Ascending aorta (tissue), 2 donors: ENCODE data around the gene ZFP36L2. TPM values are rescaled to one million over a fixed set of nuclear protein-coding genes. Genes with fewer than 3 reads are reported as not detected.

Experiments used
- DNase-seq, 2 donors: peaks; one replicate each; pipeline ENCODE4 v3.0.0-alpha.2; 2019; ENCODE audit warnings: low spot score in 2 of 2
- H3K27ac ChIP-seq, 2 donors: fragments of 200-600 bp; sonication (generic); one replicate each; pipeline ENCODE4 v1.5.1; 2016 to 2017; ENCODE audit warnings: mild to moderate bottlenecking in 1 of 2
- H3K27me3 ChIP-seq: fragments of 200-600 bp; sonication (generic); one replicate; pipeline ENCODE4 v1.5.1; 2017
- H3K36me3 ChIP-seq, 2 donors: fragments of 200-600 bp; sonication (generic); one replicate each; pipeline ENCODE4 v1.5.1; 2016
- H3K4me1 ChIP-seq, 2 donors: fragments of 200-600 bp; sonication (generic); one replicate each; pipeline ENCODE4 v1.5.1; 2016 to 2017; ENCODE audit warnings: mild to moderate bottlenecking in 1 of 2
- H3K4me3 ChIP-seq, 2 donors: fragments of 200-600 bp; sonication (generic); one replicate each; pipeline ENCODE4 v1.5.1; 2016 to 2017; ENCODE audit warnings: mild to moderate bottlenecking in 1 of 2
- H3K9me3 ChIP-seq, 2 donors: fragments of 200-600 bp; sonication (generic); one replicate each; pipeline ENCODE4 v1.5.1; 2016
- intact Hi-C: fragments of 100-400 bp; cut with DNase I; formaldehyde crosslinking; loops from one replicate; pipeline ENCODE4 v1.15.1; 2023
- total RNA-seq: library from RNA; depleted of rRNA; stranded (reverse); fragments of >200 nt; gene quantifications from one replicate; pipeline ENCODE4 v1.1.0, GENCODE V29; 2016
- TF ChIP-seq, protein P1 (sequence below), 3 experiments: fragments of 200-600 bp in 2 of 3; fragments of 450-650 bp in 1 of 3; sonication (generic) in 2 of 3; IDR thresholded peaks; one replicate each; pipeline ENCODE4 v1.5.1; 2016 to 2019; ENCODE audit warnings: antibody characterized with exemption in 3 of 3, mild to moderate bottlenecking in 1 of 3, moderate library complexity in 1 of 3

The ZFP36L2 gene
- total RNA-seq, 1 donor from 2014 or later, result 148 TPM

DNA sequence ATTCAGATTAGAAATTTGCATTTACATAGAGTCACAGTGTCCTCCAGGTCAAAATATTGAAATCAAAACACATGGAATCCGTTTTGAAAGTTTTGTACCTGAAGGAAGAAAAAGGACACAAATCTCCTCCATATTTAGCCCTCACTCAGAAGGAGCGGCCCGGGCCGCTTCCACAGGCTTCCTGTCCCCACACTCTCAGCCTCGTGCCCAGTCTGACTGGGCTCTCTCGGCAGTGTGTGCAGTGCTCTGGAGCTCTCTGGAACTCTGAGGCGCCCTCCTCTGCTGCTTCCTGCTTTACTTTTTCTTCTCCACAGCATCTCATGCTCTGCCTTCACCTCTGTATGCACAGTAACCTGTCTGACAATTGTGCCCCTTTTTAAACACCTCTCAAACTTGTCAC, 22.2 kb upstream of the ZFP36L2 start:
- H3K4me1 ChIP-seq, result peaks cover 4 to 16% of the 10 kb centered on the region in 2 donors
- H3K27ac ChIP-seq, result peak overlapping the region in 1 of 2 donors; percentile 89
- H3K36me3 ChIP-seq, result no peaks in the 10 kb centered on the region
- no peaks in the 10 kb centered on the region for H3K27me3 ChIP-seq
- no peak for DNase-seq
- H3K4me3 ChIP-seq, result no peak overlapping the region
- TF ChIP-seq, protein P1, sequence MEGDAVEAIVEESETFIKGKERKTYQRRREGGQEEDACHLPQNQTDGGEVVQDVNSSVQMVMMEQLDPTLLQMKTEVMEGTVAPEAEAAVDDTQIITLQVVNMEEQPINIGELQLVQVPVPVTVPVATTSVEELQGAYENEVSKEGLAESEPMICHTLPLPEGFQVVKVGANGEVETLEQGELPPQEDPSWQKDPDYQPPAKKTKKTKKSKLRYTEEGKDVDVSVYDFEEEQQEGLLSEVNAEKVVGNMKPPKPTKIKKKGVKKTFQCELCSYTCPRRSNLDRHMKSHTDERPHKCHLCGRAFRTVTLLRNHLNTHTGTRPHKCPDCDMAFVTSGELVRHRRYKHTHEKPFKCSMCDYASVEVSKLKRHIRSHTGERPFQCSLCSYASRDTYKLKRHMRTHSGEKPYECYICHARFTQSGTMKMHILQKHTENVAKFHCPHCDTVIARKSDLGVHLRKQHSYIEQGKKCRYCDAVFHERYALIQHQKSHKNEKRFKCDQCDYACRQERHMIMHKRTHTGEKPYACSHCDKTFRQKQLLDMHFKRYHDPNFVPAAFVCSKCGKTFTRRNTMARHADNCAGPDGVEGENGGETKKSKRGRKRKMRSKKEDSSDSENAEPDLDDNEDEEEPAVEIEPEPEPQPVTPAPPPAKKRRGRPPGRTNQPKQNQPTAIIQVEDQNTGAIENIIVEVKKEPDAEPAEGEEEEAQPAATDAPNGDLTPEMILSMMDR (IDR thresholded peaks at IDR 0.05), result no peak
- H3K9me3 ChIP-seq, result no peaks in the 10 kb centered on the region
- intact Hi-C loops, result no loop called here

DNA sequence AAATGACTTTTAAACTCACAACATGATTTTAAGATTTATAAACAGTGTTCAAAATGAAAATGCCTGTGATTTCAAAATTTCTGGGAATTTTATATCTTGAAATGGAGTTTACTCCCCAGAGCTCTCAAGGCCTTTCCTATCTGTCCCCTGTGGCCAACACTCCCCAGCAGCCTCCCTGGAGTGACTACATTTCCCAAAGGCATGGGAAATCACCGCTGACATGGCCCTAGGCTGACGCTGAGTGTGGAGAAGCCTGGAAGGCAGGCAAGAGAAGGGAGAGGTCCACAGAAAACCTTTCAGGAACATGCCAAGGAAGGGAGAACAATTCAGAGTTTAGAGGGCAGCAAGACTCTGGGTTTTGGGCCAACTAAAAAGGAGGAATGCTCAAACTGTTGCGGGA, 20.2 kb upstream of the ZFP36L2 start:
- intact Hi-C loops, result no loop called here
- DNase-seq, result no peak
- peaks cover 4 to 12% of the 10 kb centered on the region in 2 donors for H3K4me1 ChIP-seq
- H3K4me3 ChIP-seq, result no peak overlapping the region
- TF ChIP-seq, protein P1 (IDR thresholded peaks at IDR 0.05), result no peak
- peak overlapping the region in 1 of 2 donors; percentile 29 for H3K27ac ChIP-seq
- no peaks in the 10 kb centered on the region for H3K36me3 ChIP-seq
- no peaks in the 10 kb centered on the region for H3K9me3 ChIP-seq
- no peaks in the 10 kb centered on the region for H3K27me3 ChIP-seq

DNA sequence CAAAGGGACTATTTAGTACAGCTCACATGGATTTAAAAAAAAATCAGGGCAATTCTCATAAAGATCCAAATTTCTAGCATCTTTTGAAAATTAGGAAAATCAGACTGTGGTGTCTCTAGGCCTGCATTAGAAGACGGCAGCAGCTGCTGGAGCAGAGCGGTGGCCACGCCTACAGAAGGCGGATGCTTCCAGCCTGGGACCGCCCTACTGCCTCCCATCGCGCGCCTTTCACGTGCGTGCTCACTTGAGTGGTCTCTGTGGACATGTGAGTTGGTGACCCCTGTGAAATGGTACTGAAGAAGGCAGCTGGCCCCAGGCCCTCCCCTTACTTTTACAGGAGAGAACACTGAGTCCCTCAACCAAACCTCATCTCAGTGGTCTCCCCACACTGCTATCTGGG, 15.2 kb upstream of the ZFP36L2 start:
- TF ChIP-seq, protein P1 (IDR thresholded peaks at IDR 0.05), result no peak
- H3K36me3 ChIP-seq, result no peaks in the 10 kb centered on the region
- no peaks in the 10 kb centered on the region for H3K9me3 ChIP-seq
- no peaks in the 10 kb centered on the region for H3K27me3 ChIP-seq
- no peak overlapping the region for H3K4me3 ChIP-seq
- intact Hi-C loops, result no loop called here
- no peak for DNase-seq
- no peaks in the 10 kb centered on the region for H3K4me1 ChIP-seq
- H3K27ac ChIP-seq, result no peak overlapping the region

DNA sequence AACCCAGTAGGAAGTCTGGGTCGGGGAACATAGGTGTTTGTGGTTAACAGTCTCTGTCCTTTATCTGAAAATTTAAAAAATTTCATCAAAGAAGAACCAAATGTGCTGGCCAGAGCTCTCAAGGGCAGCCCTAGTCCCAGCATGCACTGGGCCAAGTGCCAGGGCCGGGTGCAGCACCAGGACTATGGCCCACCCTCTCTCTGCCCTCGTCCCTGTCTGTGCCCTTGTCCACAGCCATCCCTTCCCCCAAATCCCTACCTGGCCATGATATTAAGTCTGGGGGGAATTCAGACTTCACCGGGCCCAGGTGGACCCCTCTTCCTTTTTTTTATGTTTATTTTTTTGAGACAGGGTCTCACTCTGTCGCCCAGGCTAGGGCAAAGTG, 14.4 kb upstream of the ZFP36L2 start:
- no peak overlapping the region for H3K4me3 ChIP-seq
- intact Hi-C loops, result no loop called here
- H3K36me3 ChIP-seq, result no peaks in the 10 kb centered on the region
- H3K27ac ChIP-seq, result peak overlapping the region; percentile 40 to 47
- no peaks in the 10 kb centered on the region for H3K27me3 ChIP-seq
- DNase-seq, result no peak
- no peaks in the 10 kb centered on the region for H3K9me3 ChIP-seq
- TF ChIP-seq, protein P1 (IDR thresholded peaks at IDR 0.05), result no peak
- no peaks in the 10 kb centered on the region for H3K4me1 ChIP-seq

DNA sequence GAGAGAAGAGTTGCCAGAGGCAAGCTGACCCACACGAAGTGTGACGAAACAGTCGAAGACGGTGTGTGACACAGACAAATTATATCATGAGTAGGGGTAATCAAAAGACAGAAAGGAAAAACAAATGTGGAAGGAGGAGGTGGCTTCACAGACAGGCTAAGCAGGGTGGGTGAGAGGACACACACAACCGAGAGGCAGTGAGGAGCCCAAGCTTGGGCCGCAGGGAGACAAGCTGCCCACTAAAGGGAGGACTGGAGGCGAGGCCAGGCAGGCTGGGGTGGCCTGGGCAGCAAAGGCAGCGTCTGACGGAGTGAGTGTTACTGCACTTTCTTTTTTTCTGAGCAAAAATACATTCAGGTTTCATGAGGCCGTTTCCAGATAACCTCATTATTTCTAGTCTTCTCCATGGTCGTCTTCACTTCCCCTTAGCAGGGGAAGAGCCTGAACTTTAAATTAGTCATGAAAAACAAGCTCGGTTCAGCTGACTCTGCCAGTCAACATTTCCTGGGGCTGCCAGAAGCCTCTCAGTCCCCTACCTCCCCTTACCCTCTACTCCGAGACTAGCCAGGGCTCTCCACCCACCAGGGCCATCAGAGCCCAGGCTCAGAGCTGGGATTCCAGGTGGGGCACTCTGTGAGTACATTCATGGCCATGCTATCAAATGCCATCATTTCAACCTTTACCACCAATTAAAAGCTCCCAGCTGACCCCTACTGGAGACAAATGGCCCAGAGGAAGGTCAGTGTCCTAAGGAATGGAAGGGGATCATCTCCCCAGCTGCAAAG, 13.8 kb upstream of the ZFP36L2 start:
- H3K4me3 ChIP-seq, result no peak overlapping the region

More for the DNA sequence above, 13.8 kb upstream of the ZFP36L2 start:
- H3K4me1 ChIP-seq, result no peaks in the 10 kb centered on the region
- no peaks in the 10 kb centered on the region for H3K36me3 ChIP-seq
- no peak for DNase-seq
- intact Hi-C loops, result no loop called here
- H3K27ac ChIP-seq, result peak overlapping the region; percentile 40 to 47
- H3K27me3 ChIP-seq, result no peaks in the 10 kb centered on the region
- no peaks in the 10 kb centered on the region for H3K9me3 ChIP-seq
- TF ChIP-seq, protein P1 (IDR thresholded peaks at IDR 0.05), result no peak
